ENCODE data around the gene PARS2. TPM values are rescaled to one million over a fixed set of nuclear protein-coding genes. Genes with fewer than 3 reads are reported as not detected.

Gene PARS2
- total and polyA plus RNA-seq, 2 experiments from 2014 or later = 5.9 to 13.6 TPM

DNA sequence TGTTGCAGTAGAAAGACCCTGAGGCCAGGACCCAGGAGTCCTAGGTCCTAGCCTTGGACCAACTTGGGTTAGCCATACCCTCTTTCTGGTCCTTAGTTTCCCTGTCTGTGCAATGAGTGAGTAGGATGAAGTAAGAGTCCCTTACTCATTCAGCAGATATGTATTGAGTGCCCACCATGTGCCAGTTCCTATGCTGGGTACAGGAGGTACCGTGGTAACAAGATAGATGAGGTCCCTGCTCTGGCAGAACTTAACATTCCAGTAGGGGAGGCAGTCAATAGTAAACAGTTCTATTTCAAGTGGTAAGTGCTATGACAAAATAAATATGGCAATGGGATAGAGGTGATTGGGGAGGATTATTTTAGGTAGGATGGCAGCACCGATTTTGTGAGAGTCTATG, 18.3 kb upstream of the PARS2 start (continued):
- TF ChIP-seq, protein P1, sequence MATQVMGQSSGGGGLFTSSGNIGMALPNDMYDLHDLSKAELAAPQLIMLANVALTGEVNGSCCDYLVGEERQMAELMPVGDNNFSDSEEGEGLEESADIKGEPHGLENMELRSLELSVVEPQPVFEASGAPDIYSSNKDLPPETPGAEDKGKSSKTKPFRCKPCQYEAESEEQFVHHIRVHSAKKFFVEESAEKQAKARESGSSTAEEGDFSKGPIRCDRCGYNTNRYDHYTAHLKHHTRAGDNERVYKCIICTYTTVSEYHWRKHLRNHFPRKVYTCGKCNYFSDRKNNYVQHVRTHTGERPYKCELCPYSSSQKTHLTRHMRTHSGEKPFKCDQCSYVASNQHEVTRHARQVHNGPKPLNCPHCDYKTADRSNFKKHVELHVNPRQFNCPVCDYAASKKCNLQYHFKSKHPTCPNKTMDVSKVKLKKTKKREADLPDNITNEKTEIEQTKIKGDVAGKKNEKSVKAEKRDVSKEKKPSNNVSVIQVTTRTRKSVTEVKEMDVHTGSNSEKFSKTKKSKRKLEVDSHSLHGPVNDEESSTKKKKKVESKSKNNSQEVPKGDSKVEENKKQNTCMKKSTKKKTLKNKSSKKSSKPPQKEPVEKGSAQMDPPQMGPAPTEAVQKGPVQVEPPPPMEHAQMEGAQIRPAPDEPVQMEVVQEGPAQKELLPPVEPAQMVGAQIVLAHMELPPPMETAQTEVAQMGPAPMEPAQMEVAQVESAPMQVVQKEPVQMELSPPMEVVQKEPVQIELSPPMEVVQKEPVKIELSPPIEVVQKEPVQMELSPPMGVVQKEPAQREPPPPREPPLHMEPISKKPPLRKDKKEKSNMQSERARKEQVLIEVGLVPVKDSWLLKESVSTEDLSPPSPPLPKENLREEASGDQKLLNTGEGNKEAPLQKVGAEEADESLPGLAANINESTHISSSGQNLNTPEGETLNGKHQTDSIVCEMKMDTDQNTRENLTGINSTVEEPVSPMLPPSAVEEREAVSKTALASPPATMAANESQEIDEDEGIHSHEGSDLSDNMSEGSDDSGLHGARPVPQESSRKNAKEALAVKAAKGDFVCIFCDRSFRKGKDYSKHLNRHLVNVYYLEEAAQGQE (IDR thresholded peaks at IDR 0.05; ENCODE audit: unreplicated experiment) = no peak
- TF ChIP-seq, protein P2, sequence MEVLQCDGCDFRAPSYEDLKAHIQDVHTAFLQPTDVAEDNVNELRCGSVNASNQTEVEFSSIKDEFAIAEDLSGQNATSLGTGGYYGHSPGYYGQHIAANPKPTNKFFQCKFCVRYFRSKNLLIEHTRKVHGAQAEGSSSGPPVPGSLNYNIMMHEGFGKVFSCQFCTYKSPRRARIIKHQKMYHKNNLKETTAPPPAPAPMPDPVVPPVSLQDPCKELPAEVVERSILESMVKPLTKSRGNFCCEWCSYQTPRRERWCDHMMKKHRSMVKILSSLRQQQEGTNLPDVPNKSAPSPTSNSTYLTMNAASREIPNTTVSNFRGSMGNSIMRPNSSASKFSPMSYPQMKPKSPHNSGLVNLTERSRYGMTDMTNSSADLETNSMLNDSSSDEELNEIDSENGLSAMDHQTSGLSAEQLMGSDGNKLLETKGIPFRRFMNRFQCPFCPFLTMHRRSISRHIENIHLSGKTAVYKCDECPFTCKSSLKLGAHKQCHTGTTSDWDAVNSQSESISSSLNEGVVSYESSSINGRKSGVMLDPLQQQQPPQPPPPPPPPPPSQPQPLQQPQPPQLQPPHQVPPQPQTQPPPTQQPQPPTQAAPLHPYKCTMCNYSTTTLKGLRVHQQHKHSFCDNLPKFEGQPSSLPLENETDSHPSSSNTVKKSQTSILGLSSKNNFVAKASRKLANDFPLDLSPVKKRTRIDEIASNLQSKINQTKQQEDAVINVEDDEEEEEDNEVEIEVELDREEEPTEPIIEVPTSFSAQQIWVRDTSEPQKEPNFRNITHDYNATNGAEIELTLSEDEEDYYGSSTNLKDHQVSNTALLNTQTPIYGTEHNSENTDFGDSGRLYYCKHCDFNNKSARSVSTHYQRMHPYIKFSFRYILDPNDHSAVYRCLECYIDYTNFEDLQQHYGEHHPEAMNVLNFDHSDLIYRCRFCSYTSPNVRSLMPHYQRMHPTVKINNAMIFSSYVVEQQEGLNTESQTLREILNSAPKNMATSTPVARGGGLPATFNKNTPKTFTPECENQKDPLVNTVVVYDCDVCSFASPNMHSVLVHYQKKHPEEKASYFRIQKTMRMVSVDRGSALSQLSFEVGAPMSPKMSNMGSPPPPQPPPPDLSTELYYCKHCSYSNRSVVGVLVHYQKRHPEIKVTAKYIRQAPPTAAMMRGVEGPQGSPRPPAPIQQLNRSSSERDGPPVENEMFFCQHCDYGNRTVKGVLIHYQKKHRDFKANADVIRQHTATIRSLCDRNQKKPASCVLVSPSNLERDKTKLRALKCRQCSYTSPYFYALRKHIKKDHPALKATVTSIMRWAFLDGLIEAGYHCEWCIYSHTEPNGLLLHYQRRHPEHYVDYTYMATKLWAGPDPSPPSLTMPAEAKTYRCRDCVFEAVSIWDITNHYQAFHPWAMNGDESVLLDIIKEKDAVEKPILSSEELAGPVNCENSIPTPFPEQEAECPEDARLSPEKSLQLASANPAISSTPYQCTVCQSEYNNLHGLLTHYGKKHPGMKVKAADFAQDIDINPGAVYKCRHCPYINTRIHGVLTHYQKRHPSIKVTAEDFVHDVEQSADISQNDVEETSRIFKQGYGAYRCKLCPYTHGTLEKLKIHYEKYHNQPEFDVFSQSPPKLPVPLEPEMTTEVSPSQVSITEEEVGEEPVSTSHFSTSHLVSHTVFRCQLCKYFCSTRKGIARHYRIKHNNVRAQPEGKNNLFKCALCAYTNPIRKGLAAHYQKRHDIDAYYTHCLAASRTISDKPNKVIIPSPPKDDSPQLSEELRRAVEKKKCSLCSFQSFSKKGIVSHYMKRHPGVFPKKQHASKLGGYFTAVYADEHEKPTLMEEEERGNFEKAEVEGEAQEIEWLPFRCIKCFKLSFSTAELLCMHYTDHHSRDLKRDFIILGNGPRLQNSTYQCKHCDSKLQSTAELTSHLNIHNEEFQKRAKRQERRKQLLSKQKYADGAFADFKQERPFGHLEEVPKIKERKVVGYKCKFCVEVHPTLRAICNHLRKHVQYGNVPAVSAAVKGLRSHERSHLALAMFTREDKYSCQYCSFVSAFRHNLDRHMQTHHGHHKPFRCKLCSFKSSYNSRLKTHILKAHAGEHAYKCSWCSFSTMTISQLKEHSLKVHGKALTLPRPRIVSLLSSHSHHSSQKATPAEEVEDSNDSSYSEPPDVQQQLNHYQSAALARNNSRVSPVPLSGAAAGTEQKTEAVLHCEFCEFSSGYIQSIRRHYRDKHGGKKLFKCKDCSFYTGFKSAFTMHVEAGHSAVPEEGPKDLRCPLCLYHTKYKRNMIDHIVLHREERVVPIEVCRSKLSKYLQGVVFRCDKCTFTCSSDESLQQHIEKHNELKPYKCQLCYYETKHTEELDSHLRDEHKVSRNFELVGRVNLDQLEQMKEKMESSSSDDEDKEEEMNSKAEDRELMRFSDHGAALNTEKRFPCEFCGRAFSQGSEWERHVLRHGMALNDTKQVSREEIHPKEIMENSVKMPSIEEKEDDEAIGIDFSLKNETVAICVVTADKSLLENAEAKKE (CRISPR knock-in tag; IDR thresholded peaks at IDR 0.05) = no peak
- TF ChIP-seq CREB1 (CRISPR knock-in tag; IDR thresholded peaks at IDR 0.05; ENCODE audit: low read depth) (no peak), JUNB (IDR thresholded peaks at IDR 0.05; ENCODE audit: unreplicated experiment) (no peak)

DNA sequence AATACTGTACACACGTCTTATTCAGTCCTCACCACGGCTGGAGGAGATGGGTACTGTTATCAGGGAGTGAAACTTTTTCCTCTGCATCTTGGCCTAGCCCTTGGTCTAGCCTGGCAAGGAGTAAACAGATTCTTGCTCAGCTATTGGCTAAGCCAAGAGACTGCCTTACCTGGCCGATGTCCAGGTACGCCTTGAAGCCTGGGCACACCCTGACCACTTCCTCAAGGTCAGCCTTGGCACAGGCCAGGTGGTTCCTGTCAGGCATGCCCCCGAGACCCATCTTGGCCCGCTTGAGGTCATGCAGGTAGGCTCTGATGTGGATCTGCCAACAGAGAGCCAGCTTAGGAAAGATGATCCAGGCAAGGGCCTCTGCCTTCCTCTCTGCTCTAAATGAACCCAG, 17.8 kb upstream of the PARS2 start:
- DNase-seq (ENCODE audit: low spot score) (no peak), ATAC-seq (no peak)
- Mint-ChIP-seq H3K27me3 (ENCODE audit: insufficient read depth, low read depth, poor library complexity) (peaks cover 37% of the 10 kb centered on the region), H3K4me1 (peaks cover 5% of the 10 kb centered on the region; the same call in 2 of the 3 replicates), H3K4me3 (no peak overlapping the region), H3K27ac (no peak overlapping the region), H3K36me3 (ENCODE audit: low read depth) (no peaks in the 10 kb centered on the region; the same call in 2 of the 3 replicates), H3K9me3 (no peaks in the 10 kb centered on the region)
- Histone ChIP-seq H3K4me1 (ENCODE audit: insufficient read depth) (peaks cover 4% of the 10 kb centered on the region; the same call in 1 of the 2 replicates), H3K79me2 (replicated peaks; ENCODE audit: insufficient read depth) (no peaks in the 10 kb centered on the region), H2AFZ (no peak overlapping the region), H3K4me3 (no peak overlapping the region), H3K9me2 (ENCODE audit: insufficient read depth) (no peaks in the 10 kb centered on the region), H3K27ac (ENCODE audit: low read depth) (no peak overlapping the region), H3K36me3 (ENCODE audit: insufficient read depth) (no peaks in the 10 kb centered on the region), H3F3A (replicated peaks; ENCODE audit: low read depth) (peaks cover 8% of the 10 kb centered on the region), H3K4me2 (no peak overlapping the region), H4K20me1 (replicated peaks; ENCODE audit: insufficient read depth) (0 out of 2 replicates have a peak, but pooled peaks cover 2% of the 10 kb centered on the region), H3K27me3 (ENCODE audit: insufficient read depth) (peaks cover 45% of the 10 kb centered on the region)
- TF ChIP-seq, protein P3, sequence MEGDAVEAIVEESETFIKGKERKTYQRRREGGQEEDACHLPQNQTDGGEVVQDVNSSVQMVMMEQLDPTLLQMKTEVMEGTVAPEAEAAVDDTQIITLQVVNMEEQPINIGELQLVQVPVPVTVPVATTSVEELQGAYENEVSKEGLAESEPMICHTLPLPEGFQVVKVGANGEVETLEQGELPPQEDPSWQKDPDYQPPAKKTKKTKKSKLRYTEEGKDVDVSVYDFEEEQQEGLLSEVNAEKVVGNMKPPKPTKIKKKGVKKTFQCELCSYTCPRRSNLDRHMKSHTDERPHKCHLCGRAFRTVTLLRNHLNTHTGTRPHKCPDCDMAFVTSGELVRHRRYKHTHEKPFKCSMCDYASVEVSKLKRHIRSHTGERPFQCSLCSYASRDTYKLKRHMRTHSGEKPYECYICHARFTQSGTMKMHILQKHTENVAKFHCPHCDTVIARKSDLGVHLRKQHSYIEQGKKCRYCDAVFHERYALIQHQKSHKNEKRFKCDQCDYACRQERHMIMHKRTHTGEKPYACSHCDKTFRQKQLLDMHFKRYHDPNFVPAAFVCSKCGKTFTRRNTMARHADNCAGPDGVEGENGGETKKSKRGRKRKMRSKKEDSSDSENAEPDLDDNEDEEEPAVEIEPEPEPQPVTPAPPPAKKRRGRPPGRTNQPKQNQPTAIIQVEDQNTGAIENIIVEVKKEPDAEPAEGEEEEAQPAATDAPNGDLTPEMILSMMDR (conservative IDR thresholded peaks at IDR 0.05; ENCODE audit: low read depth in 2 of 2) = no peak
- TF ChIP-seq ZNF114 (CRISPR knock-in tag; IDR thresholded peaks at IDR 0.05) (no peak), STAT1 (IDR thresholded peaks at IDR 0.05; ENCODE audit: unreplicated experiment) (no peak), EZH2 (IDR thresholded peaks at IDR 0.05; ENCODE audit: low read depth, unreplicated experiment) (no peak), EZH2phosphoT487 (IDR thresholded peaks at IDR 0.05; ENCODE audit: unreplicated experiment) (no peak), ZNF331 (CRISPR knock-in tag; IDR thresholded peaks at IDR 0.05; ENCODE audit: low read depth) (no peak), NANOG (IDR thresholded peaks at IDR 0.05; ENCODE audit: borderline replicate concordance) (no peak)
- TF ChIP-seq, protein P4, sequence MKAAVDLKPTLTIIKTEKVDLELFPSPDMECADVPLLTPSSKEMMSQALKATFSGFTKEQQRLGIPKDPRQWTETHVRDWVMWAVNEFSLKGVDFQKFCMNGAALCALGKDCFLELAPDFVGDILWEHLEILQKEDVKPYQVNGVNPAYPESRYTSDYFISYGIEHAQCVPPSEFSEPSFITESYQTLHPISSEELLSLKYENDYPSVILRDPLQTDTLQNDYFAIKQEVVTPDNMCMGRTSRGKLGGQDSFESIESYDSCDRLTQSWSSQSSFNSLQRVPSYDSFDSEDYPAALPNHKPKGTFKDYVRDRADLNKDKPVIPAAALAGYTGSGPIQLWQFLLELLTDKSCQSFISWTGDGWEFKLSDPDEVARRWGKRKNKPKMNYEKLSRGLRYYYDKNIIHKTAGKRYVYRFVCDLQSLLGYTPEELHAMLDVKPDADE (IDR thresholded peaks at IDR 0.05) = no peak

Measured in GM23338 (cell line).